Mesenchymal stem cell (in vitro differentiated cells and primary cell): ENCODE data around the gene DNAJB6.
"Not testable (repeated sequence)": the region's sequence is repeated elsewhere in the genome, so short reads cannot be mapped to it uniquely, and the experiment has no call there.

Source experiments
- DNase-seq: peaks from one replicate; pipeline ENCODE4 v3.0.0-alpha.2; 2013
- H2AFZ ChIP-seq: one replicate; pipeline ENCODE4 v1.6.1; 2013; ENCODE audit warnings: low read depth, mild to moderate bottlenecking, control low read depth, inconsistent platforms, low read length, moderate library complexity
- H2AK5ac ChIP-seq: 2 replicates; pipeline ENCODE4 v1.6.1; 2013; ENCODE audit warnings: low read length, moderate library complexity, mild to moderate bottlenecking, inconsistent platforms; ENCODE audit not compliant: severe bottlenecking
- H2BK120ac ChIP-seq: one replicate; pipeline ENCODE4 v1.6.1; 2013; ENCODE audit warnings: low read depth, mild to moderate bottlenecking, inconsistent platforms, low read length, moderate library complexity
- H2BK12ac ChIP-seq, 2 experiments: one replicate each; pipeline ENCODE4 v1.6.1; 2013; ENCODE audit warnings: inconsistent platforms in 2 of 2, low read length in 2 of 2, mild to moderate bottlenecking in 2 of 2, moderate library complexity in 2 of 2, control low read depth in 1 of 2
- H2BK15ac ChIP-seq: one replicate; pipeline ENCODE4 v1.6.1; 2013; ENCODE audit warnings: mild to moderate bottlenecking, low read depth, inconsistent platforms; ENCODE audit not compliant: poor library complexity, severe bottlenecking
- H2BK5ac ChIP-seq: 2 replicates; pipeline ENCODE4 v1.6.1; 2013; ENCODE audit warnings: low read depth, mild to moderate bottlenecking, low read length, control low read depth, inconsistent platforms; ENCODE audit not compliant: poor library complexity, severe bottlenecking
- H3K14ac ChIP-seq, 2 experiments: one replicate each; pipeline ENCODE4 v1.6.1; 2013; ENCODE audit warnings: inconsistent platforms in 2 of 2, low read length in 2 of 2, control low read depth in 1 of 2, mild to moderate bottlenecking in 1 of 2, moderate library complexity in 1 of 2
- H3K18ac ChIP-seq, 2 experiments: one replicate each; pipeline ENCODE4 v1.6.1; 2013; ENCODE audit warnings: inconsistent platforms in 2 of 2, low read length in 2 of 2, control low read depth in 1 of 2, low read depth in 1 of 2, mild to moderate bottlenecking in 1 of 2
- H3K23ac ChIP-seq, 2 experiments: one replicate each; pipeline ENCODE4 v1.6.1; 2013; ENCODE audit warnings: inconsistent platforms in 2 of 2, low read length in 2 of 2, mild to moderate bottlenecking in 2 of 2, moderate library complexity in 2 of 2, control low read depth in 1 of 2
- H3K27ac ChIP-seq: 2 replicates; pipeline ENCODE4 v1.5.1; 2013; ENCODE audit warnings: mild to moderate bottlenecking, moderate library complexity, low read length, control low read depth, inconsistent platforms; ENCODE audit not compliant: poor library complexity, severe bottlenecking
- H3K27me3 ChIP-seq, 2 experiments: 2 replicates each; pipeline versions ENCODE4 v1.6.1 to v1.7.0; 2013; ENCODE audit warnings: low read length in 2 of 2, mild to moderate bottlenecking in 2 of 2, moderate library complexity in 2 of 2, control low read depth in 1 of 2, inconsistent platforms in 1 of 2; ENCODE audit not compliant: control insufficient read depth in 1 of 2, insufficient read depth in 1 of 2
- H3K36me3 ChIP-seq, 2 experiments: 2 replicates each; pipeline versions ENCODE4 v1.6.1 to v1.7.0; 2013; ENCODE audit warnings: low read length in 2 of 2, control low read depth in 1 of 2, inconsistent platforms in 1 of 2, low read depth in 1 of 2, mild to moderate bottlenecking in 1 of 2; ENCODE audit not compliant: insufficient read depth in 2 of 2, control insufficient read depth in 1 of 2
- H3K4ac ChIP-seq, 2 experiments: one replicate each; pipeline ENCODE4 v1.6.1; 2013; ENCODE audit warnings: inconsistent platforms in 2 of 2, low read length in 2 of 2, mild to moderate bottlenecking in 2 of 2, moderate library complexity in 2 of 2, control low read depth in 1 of 2, low read depth in 1 of 2
- H3K4me1 ChIP-seq: 2 replicates; pipeline ENCODE4 v1.6.1; 2013; ENCODE audit warnings: low read depth, low read length, control low read depth; ENCODE audit not compliant: control insufficient read depth, insufficient read depth
- H3K4me2 ChIP-seq: 2 replicates; pipeline ENCODE4 v1.6.1; 2013; ENCODE audit warnings: low read length, mild to moderate bottlenecking, inconsistent platforms; ENCODE audit not compliant: poor library complexity, severe bottlenecking
- H3K4me3 ChIP-seq, 2 experiments: 2 replicates each; pipeline versions ENCODE4 v1.5.1 to v1.7.0; 2013; ENCODE audit warnings: low read length in 2 of 2, mild to moderate bottlenecking in 2 of 2, control low read depth in 1 of 2, low read depth in 1 of 2; ENCODE audit not compliant: insufficient read depth in 1 of 2
- H3K79me1 ChIP-seq: replicated peaks from 2 replicates; pipeline ENCODE4 v1.6.1; 2013; ENCODE audit warnings: mild to moderate bottlenecking, control low read depth, low read length, inconsistent platforms; ENCODE audit not compliant: poor library complexity, severe bottlenecking
- H3K9ac ChIP-seq: 2 replicates; pipeline ENCODE4 v1.7.0; 2013; ENCODE audit warnings: mild to moderate bottlenecking, low read length, moderate library complexity
- H3K9me3 ChIP-seq: 2 replicates; pipeline ENCODE4 v1.7.0; 2013; ENCODE audit warnings: mild to moderate bottlenecking, low read length; ENCODE audit not compliant: control insufficient read depth
- H4K8ac ChIP-seq: one replicate; pipeline ENCODE4 v1.6.1; 2013; ENCODE audit warnings: inconsistent platforms, mild to moderate bottlenecking, low read length, moderate library complexity
- H4K91ac ChIP-seq: one replicate; pipeline ENCODE4 v1.6.1; 2013; ENCODE audit warnings: mild to moderate bottlenecking, low read length, inconsistent platforms
- WGBS: methylation state at CpG from one replicate; pipeline ENCODE4 v1.1.7; 2013; ENCODE audit warnings: mixed read lengths; 5-methylcytosine and 5-hydroxymethylcytosine counted together

Gene DNAJB6

DNA sequence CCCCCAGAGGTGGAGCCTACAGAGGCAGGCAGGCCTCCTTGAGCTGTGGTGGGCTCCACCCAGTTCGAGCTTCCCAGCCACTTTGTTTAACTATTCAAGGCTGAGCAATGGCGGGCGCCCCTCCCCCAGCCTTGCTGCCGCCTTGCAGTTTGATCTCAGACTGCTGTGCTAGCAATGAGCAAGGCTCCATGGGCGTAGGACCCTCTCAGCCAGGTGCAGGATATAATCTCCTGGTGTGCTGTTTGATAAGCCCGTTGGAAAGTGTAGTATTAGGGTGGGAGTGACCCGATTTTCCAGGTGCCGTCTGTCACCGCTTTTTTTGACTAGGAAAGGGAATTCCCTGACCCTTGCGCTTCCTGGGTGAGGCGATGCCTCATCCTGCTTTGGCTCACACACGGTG is 117.2 kb downstream of the DNAJB6 start:
- not testable (repeated sequence) for H3K4me1 ChIP-seq, H2BK15ac ChIP-seq, H3K4me3 ChIP-seq, H3K9me3 ChIP-seq, H3K27ac ChIP-seq, H3K4me2 ChIP-seq, H3K23ac ChIP-seq, H2AFZ ChIP-seq, H2BK120ac ChIP-seq, H3K9ac ChIP-seq, H3K36me3 ChIP-seq, H2BK5ac ChIP-seq, DNase-seq, H4K8ac ChIP-seq, H3K14ac ChIP-seq, H2AK5ac ChIP-seq, H3K4ac ChIP-seq, H3K18ac ChIP-seq, H4K91ac ChIP-seq, H2BK12ac ChIP-seq, H3K79me1 ChIP-seq
- WGBS: 83% methylated on average over 12 of the region's 12 CpGs
- H3K27me3 ChIP-seq: peaks cover 0 to 18% of the 10 kb centered on the region in 2 experiments

DNA sequence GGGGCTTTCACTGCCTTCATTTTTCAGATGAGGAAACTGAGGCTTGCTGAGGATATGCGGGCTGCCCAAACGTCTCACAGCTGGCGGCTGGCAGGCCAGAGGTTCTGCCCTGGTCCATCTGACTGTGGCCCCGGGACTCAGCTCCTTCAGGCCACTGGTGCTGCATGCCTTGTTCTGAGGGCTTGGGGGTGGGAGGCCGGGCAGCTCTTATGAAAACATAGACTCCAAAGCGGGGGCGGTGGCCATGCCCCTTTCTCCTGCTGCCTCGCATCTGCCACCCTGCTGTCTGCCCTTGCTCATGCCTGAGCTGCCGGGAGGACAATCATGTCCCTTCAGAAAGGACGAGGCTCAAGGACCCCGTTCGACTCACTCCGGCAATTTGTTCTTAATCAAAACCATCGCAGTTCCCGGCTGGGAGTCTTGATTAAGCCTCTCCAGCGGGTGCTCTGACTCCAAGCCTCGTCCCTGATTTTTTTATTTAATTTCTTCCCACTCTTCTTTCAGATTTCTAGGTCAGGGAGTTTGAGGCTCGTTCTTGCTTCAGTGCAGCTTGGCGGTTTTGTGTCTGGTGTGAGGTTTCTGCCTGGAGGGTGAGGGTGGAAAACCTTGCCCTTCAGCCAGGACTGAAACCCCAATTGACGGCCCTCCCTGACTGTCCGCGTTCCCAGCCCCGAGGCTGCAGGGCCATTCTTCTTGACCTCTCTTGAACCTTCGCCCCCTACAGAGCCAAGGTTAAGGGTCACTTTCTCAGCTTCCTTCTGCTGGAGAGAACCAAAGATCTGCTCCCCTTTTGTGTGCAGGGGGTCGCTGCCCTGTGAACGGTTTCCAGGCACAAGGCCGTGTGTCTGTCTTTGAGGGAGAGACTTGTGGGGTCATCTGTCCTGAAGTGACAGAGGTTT is 120.8 kb downstream of the DNAJB6 start:
- peaks cover 0 to 20% of the 10 kb centered on the region in 2 experiments for H3K27me3 ChIP-seq
- WGBS: 71% methylated on average over 26 of the region's 27 CpGs
- H2BK15ac ChIP-seq: no peak overlapping the region
- H2BK12ac ChIP-seq: no peak overlapping the region
- no peak overlapping the region for H3K9ac ChIP-seq
- H3K36me3 ChIP-seq: no peaks in the 10 kb centered on the region
- no peak overlapping the region for H4K8ac ChIP-seq
- no peak overlapping the region for H3K4me2 ChIP-seq
- no peak overlapping the region for H3K23ac ChIP-seq
- H2BK5ac ChIP-seq: no peak overlapping the region
- H3K4me1 ChIP-seq: no peaks in the 10 kb centered on the region
- H3K14ac ChIP-seq: no peak overlapping the region
- H3K4me3 ChIP-seq: no peak overlapping the region
- no peaks in the 10 kb centered on the region for H3K79me1 ChIP-seq
- no peak overlapping the region for H4K91ac ChIP-seq
- H3K27ac ChIP-seq: no peak overlapping the region
- DNase-seq: no peak
- no peak overlapping the region for H2AFZ ChIP-seq
- no peak overlapping the region for H2BK120ac ChIP-seq
- H3K4ac ChIP-seq: no peak overlapping the region
- H2AK5ac ChIP-seq: no peak overlapping the region
- no peak overlapping the region for H3K18ac ChIP-seq
- H3K9me3 ChIP-seq: no peaks in the 10 kb centered on the region

DNA sequence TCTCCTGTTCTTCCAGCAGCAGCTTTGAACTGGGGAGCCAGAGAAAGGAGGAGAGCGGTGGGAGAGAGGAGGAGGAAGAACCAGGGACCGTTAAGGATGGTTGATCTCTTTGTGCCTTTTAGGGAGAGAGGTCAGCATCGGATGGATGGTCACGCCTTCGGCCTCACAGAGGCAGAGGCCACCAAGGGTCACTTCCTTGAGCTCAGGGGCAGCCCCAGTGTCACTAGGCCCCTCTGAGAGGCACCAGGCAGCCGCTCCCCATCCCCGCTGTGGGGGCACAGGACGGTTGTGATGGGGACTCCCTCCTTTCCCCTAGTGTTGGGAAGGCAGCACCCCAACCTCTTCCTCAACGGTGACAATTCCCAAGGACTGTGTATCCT is 121.4 kb downstream of the DNAJB6 start:
- Histone ChIP-seq H3K27me3 (peaks cover 0 to 24% of the 10 kb centered on the region in 2 experiments), H3K9ac (no peak overlapping the region), H2BK120ac (no peak overlapping the region), H3K23ac (no peak overlapping the region), H2BK15ac (no peak overlapping the region), H3K36me3 (no peaks in the 10 kb centered on the region), H2AFZ (no peak overlapping the region), H3K14ac (no peak overlapping the region), H2AK5ac (no peak overlapping the region), H3K27ac (no peak overlapping the region), H2BK12ac (no peak overlapping the region), H3K4me3 (no peak overlapping the region), H3K4me2 (no peak overlapping the region), H3K4ac (no peak overlapping the region), H4K91ac (no peak overlapping the region), H3K9me3 (no peaks in the 10 kb centered on the region), H4K8ac (no peak overlapping the region), H2BK5ac (no peak overlapping the region), H3K18ac (no peak overlapping the region), H3K79me1 (no peaks in the 10 kb centered on the region), H3K4me1 (no peaks in the 10 kb centered on the region)
- no peak for DNase-seq
- 72% methylated on average over 9 of the region's 9 CpGs for WGBS

DNA sequence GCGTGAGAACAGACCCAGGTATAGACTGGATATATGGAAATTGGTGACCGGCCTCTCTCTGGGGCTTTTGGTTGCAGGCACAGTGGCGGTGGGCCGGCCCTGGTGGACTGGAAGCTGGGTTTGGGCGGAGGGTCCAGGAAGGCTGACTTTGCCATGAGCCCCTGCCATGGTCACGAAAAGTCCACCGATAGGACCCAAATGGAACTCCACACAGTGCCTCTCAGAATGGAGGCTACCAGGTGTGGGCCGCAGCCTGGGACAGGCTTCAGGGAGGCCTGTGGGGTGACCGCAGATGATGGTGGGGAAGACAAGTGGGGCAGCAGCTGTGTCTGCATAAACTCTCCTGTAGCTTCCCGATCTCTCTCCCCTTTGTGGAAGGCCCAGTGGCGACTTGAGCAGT is 123.2 kb downstream of the DNAJB6 start:
- no peak overlapping the region for H3K27ac ChIP-seq
- no peaks in the 10 kb centered on the region for H3K4me1 ChIP-seq
- no peaks in the 10 kb centered on the region for H3K36me3 ChIP-seq
- no peak overlapping the region for H3K14ac ChIP-seq
- no peak overlapping the region for H2BK15ac ChIP-seq
- no peak overlapping the region for H3K9ac ChIP-seq
- H3K4me3 ChIP-seq: no peak overlapping the region
- H3K9me3 ChIP-seq: no peaks in the 10 kb centered on the region
- no peak overlapping the region for H2BK5ac ChIP-seq
- H2BK120ac ChIP-seq: no peak overlapping the region
- H2BK12ac ChIP-seq: no peak overlapping the region
- no peak overlapping the region for H4K91ac ChIP-seq
- no peak overlapping the region for H2AFZ ChIP-seq
- no peak overlapping the region for H2AK5ac ChIP-seq
- H3K27me3 ChIP-seq: peaks cover 4 to 35% of the 10 kb centered on the region in 2 experiments
- 92% methylated on average over 11 of the region's 11 CpGs for WGBS
- no peak overlapping the region for H3K4me2 ChIP-seq
- no peak overlapping the region for H3K23ac ChIP-seq
- H3K79me1 ChIP-seq: no peaks in the 10 kb centered on the region
- no peak overlapping the region for H3K18ac ChIP-seq
- no peak overlapping the region for H4K8ac ChIP-seq
- H3K4ac ChIP-seq: no peak overlapping the region
- DNase-seq: no peak
